Measurements from ENCODE around the gene IQCN.

IQCN gene

DNA sequence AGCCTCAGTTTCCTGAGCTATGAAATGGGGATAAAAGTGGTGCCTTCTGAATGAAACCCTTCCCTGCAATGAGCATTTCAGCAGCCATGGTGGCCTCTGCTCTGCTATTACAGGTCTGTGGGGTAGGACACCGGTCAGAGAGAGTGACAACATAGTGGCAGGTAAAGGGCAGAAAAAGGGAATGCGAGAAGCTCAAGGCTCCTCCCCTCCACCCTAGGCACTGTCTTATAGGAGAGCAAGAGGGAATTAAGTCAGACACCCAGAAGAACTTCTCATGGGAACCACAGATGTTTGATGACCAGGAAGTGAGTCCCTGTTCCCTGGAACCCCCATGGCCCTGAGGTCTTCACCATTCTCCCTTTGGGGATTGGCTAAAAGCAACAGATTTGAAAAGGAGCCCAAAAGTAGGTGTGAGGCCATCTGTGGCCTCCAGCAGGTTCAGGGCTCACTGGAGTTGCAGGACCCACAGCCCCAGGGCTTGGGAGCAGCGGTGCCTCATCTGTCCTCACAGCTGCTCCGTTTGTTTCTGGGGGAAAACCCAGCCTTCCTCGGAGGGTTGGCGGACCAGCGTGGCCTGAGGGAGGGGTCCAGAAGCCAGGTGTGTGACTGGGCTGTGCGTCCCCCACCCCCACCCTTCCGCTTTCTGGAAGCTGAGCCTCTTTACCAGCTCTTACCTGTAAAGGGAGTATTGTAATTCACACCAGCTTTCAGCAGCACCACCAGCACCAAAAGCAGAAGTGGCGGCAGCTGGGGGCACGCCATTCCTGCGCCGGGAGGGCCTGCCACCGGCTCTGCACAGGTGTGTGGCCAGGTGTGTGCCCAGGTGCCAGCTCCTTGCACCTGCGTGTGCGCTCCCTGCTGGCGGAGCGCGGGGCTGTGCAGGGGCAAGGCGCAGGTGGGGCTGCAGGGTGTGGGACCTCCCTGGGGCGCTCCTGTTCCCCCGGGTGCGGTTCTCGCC, 19.4 kb downstream of the IQCN start:
- Histone ChIP-seq H3K4me1 (ENCODE audit: control insufficient read depth, insufficient read depth, low read length) (no peaks in the 10 kb centered on the region), H3K9me3 (ENCODE audit: control insufficient read depth, insufficient read depth, low read depth, low read length) (no peaks in the 10 kb centered on the region), H3K36me3 (ENCODE audit: control insufficient read depth in 2 of 2, insufficient read depth in 1 of 2, low read length in 2 of 2) (no peaks in the 10 kb centered on the region), H3K27ac (ENCODE audit: extremely low read depth, low read depth, low read length) (no peak overlapping the region), H3K4me3 (ENCODE audit: low read depth, low read length) (no peak overlapping the region)
- TF ChIP-seq ZEB2 (tag by site-specific recombination; IDR thresholded peaks at IDR 0.05) (peak; percentile 58; the same call in 1 of the 2 replicates), KLF1 (tag by site-specific recombination; IDR thresholded peaks at IDR 0.05) (peak; percentile 57; the same call in 1 of the 2 replicates), ZNF433 (tag by site-specific recombination; IDR thresholded peaks at IDR 0.05; ENCODE audit: low read depth) (no peak)
- TF ChIP-seq, protein P1, sequence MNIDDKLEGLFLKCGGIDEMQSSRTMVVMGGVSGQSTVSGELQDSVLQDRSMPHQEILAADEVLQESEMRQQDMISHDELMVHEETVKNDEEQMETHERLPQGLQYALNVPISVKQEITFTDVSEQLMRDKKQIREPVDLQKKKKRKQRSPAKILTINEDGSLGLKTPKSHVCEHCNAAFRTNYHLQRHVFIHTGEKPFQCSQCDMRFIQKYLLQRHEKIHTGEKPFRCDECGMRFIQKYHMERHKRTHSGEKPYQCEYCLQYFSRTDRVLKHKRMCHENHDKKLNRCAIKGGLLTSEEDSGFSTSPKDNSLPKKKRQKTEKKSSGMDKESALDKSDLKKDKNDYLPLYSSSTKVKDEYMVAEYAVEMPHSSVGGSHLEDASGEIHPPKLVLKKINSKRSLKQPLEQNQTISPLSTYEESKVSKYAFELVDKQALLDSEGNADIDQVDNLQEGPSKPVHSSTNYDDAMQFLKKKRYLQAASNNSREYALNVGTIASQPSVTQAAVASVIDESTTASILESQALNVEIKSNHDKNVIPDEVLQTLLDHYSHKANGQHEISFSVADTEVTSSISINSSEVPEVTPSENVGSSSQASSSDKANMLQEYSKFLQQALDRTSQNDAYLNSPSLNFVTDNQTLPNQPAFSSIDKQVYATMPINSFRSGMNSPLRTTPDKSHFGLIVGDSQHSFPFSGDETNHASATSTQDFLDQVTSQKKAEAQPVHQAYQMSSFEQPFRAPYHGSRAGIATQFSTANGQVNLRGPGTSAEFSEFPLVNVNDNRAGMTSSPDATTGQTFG (tag by site-specific recombination; IDR thresholded peaks at IDR 0.05; ENCODE audit: borderline replicate concordance): no peak
- CTCF ChIA-PET: interaction anchor here (0.5 to 7.5 kb wide), 19 partner anchors 9 to 207 kb away, joined by 3 to 121 read pairs (median 4); partner anchors contain the start of genes JUND, MPV17L2 and RAB3A
- POLR2A ChIA-PET: interaction anchor here (0.5 kb wide), 2 partner anchors 60 to 400 kb away, joined by 3 read pairs; no protein-coding TSS in a partner anchor

- no peaks in the 10 kb centered on the region for H3K4me1 ChIP-seq (ENCODE audit: control insufficient read depth, insufficient read depth, low read length)
- CTCF ChIA-PET: interaction anchor here (0.6 to 7.5 kb wide), 15 partner anchors 9 to 246 kb away, joined by 3 to 121 read pairs (median 6); partner anchors contain the start of genes ARRDC2, JUND and RAB3A
- no peak for TF ChIP-seq ZNF48 (tag by site-specific recombination; IDR thresholded peaks at IDR 0.05)
- TF ChIP-seq KLF1 (tag by site-specific recombination; IDR thresholded peaks at IDR 0.05): 0 out of 2 replicates have a peak, but pooled peaks have one; percentile 12
- 0 out of 2 replicates have a peak, but pooled peaks have one; percentile 12 for TF ChIP-seq ZFHX2 (tag by site-specific recombination; conservative IDR thresholded peaks at IDR 0.05)
- no peak overlapping the region for H3K27ac ChIP-seq (ENCODE audit: extremely low read depth, low read depth, low read length)
- no peaks in the 10 kb centered on the region for H3K9me3 ChIP-seq (ENCODE audit: control insufficient read depth, insufficient read depth, low read depth, low read length)
- POLR2A ChIA-PET: no interaction called here
- H3K4me3 ChIP-seq (ENCODE audit: low read depth, low read length): no peak overlapping the region
- no peaks in the 10 kb centered on the region for H3K36me3 ChIP-seq (ENCODE audit: control insufficient read depth in 2 of 2, insufficient read depth in 1 of 2, low read length in 2 of 2)
Observed at GRCh38 chr19:18253716-18254115, 20.5 kb downstream of the IQCN start.

DNA sequence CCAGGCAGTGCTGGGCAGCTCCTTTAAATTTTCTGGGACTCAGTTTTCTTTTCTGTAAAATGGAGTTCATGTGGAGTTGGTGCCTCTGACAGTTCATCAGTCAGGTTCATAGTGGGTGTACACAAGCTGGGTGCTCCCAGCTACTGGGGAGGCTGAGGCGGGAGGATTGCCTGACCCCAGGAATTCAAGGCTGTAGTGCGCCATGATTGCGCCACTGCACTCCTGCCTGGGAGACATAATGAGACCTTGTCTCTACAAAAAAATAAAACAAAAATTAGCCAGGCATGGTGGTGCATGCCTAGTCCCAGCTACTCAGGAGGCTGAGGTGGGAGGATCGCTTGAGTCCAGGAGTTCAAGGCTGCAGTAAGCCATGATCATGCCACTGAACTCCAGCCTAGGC, 21.1 kb downstream of the IQCN start:
- POLR2A ChIA-PET: no interaction called here
- Histone ChIP-seq H3K4me3 (ENCODE audit: low read depth, low read length) (no peak overlapping the region), H3K36me3 (ENCODE audit: control insufficient read depth in 2 of 2, insufficient read depth in 1 of 2, low read length in 2 of 2) (no peaks in the 10 kb centered on the region), H3K27ac (ENCODE audit: extremely low read depth, low read depth, low read length) (no peak overlapping the region), H3K9me3 (ENCODE audit: control insufficient read depth, insufficient read depth, low read depth, low read length) (no peaks in the 10 kb centered on the region), H3K4me1 (ENCODE audit: control insufficient read depth, insufficient read depth, low read length) (no peaks in the 10 kb centered on the region)
- CTCF ChIA-PET: interaction anchor here (0.6 to 7.5 kb wide), 20 partner anchors 8 to 803 kb away, joined by 3 to 121 read pairs (median 4); partner anchors contain the start of genes ARRDC2, IL12RB1, JUND and RAB3A
- no peak for TF ChIP-seq TCF7L2 (IDR thresholded peaks at IDR 0.05; ENCODE audit: borderline replicate concordance, low read depth, low read length)
- TF ChIP-seq ZNF274 (IDR thresholded peaks at IDR 0.05; ENCODE audit: low read length): no peak
- TF ChIP-seq ZNF274 (tag by site-specific recombination; IDR thresholded peaks at IDR 0.05; ENCODE audit: borderline replicate concordance): no peak
- no peak for TF ChIP-seq ZBTB26 (tag by site-specific recombination; optimal IDR thresholded peaks at IDR 0.05)
- TF ChIP-seq OVOL3 (tag by site-specific recombination; IDR thresholded peaks at IDR 0.05): no peak
- TF ChIP-seq, protein P2, sequence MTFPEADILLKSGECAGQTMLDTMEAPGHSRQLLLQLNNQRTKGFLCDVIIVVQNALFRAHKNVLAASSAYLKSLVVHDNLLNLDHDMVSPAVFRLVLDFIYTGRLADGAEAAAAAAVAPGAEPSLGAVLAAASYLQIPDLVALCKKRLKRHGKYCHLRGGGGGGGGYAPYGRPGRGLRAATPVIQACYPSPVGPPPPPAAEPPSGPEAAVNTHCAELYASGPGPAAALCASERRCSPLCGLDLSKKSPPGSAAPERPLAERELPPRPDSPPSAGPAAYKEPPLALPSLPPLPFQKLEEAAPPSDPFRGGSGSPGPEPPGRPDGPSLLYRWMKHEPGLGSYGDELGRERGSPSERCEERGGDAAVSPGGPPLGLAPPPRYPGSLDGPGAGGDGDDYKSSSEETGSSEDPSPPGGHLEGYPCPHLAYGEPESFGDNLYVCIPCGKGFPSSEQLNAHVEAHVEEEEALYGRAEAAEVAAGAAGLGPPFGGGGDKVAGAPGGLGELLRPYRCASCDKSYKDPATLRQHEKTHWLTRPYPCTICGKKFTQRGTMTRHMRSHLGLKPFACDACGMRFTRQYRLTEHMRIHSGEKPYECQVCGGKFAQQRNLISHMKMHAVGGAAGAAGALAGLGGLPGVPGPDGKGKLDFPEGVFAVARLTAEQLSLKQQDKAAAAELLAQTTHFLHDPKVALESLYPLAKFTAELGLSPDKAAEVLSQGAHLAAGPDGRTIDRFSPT (tag by site-specific recombination; IDR thresholded peaks at IDR 0.05): no peak
- TF ChIP-seq ZNF792 (tag by site-specific recombination; IDR thresholded peaks at IDR 0.05): no peak
- no peak for TF ChIP-seq INSM2 (tag by site-specific recombination; IDR thresholded peaks at IDR 0.05)
- no peak for TF ChIP-seq ZBTB17 (tag by site-specific recombination; IDR thresholded peaks at IDR 0.05)
- TF ChIP-seq, protein P3, sequence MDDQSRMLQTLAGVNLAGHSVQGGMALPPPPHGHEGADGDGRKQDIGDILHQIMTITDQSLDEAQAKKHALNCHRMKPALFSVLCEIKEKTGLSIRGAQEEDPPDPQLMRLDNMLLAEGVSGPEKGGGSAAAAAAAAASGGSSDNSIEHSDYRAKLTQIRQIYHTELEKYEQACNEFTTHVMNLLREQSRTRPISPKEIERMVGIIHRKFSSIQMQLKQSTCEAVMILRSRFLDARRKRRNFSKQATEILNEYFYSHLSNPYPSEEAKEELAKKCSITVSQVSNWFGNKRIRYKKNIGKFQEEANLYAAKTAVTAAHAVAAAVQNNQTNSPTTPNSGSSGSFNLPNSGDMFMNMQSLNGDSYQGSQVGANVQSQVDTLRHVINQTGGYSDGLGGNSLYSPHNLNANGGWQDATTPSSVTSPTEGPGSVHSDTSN (CRISPR knock-in tag; IDR thresholded peaks at IDR 0.05): no peak
- no peak for TF ChIP-seq ZFHX2 (tag by site-specific recombination; conservative IDR thresholded peaks at IDR 0.05)
